Gastrocnemius medialis (tissue), 4 donors: ENCODE measurements around the gene HINT2.

Experiments used
- POLR2A ChIP-seq, 2 donors: fragments of 450-650 bp; IDR thresholded peaks; one replicate each; pipeline ENCODE4 v1.6.1; 2017; ENCODE audit warnings: antibody characterized with exemption in 2 of 2, mild to moderate bottlenecking in 2 of 2, moderate library complexity in 2 of 2
- TF ChIP-seq, protein P1 (sequence below), 5 experiments: fragments of 450-650 bp in 3 of 5; fragments of 200-600 bp in 2 of 5; sonication (generic) in 2 of 5; IDR thresholded peaks in 4 of 5; conservative IDR thresholded peaks in 1 of 5; 1 replicate in 4 of 5; 2 replicates in 1 of 5; pipeline ENCODE4 v1.5.1; 2016 to 2019; ENCODE audit warnings: antibody characterized with exemption in 5 of 5, mild to moderate bottlenecking in 3 of 5, moderate library complexity in 3 of 5

DNA sequence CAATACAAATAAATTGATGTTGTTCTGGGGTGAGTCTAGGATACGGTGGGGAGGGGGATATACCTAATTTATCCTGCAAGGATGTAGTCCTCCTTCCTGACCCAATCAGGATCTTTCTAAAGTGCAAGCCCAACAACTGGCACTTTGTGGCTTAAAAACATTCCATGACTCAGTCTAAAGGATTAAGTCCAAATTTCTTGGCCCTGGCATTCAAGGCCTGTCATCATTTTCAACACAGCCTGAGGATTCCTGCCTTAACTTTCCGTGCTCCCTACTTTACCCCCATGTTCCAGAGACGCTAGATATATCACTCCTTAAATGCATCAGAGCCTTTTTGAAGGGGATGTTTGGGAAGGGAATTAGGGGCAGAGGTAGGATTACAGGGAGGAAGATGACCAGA is 12.6 kb upstream of the HINT2 start:
- TF ChIP-seq, protein P1, sequence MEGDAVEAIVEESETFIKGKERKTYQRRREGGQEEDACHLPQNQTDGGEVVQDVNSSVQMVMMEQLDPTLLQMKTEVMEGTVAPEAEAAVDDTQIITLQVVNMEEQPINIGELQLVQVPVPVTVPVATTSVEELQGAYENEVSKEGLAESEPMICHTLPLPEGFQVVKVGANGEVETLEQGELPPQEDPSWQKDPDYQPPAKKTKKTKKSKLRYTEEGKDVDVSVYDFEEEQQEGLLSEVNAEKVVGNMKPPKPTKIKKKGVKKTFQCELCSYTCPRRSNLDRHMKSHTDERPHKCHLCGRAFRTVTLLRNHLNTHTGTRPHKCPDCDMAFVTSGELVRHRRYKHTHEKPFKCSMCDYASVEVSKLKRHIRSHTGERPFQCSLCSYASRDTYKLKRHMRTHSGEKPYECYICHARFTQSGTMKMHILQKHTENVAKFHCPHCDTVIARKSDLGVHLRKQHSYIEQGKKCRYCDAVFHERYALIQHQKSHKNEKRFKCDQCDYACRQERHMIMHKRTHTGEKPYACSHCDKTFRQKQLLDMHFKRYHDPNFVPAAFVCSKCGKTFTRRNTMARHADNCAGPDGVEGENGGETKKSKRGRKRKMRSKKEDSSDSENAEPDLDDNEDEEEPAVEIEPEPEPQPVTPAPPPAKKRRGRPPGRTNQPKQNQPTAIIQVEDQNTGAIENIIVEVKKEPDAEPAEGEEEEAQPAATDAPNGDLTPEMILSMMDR (IDR thresholded peaks at IDR 0.05 in 4 of 5, conservative IDR thresholded peaks at IDR 0.05 in 1 of 5): no peak
- no peak for TF ChIP-seq POLR2A (IDR thresholded peaks at IDR 0.05)
